A549 (cell line): Measurements from ENCODE around the gene RNU2-63P.
"Not testable (repeated sequence)": the region's sequence is repeated elsewhere in the genome, so short reads cannot be mapped to it uniquely, and the experiment has no call there.

Experiments
- CTCF ChIP-seq: fragments of >200 bp; sonication (Bioruptor Twin); formaldehyde crosslinking; IDR thresholded peaks from 3 replicates; pipeline ENCODE4 v1.5.1; 2016
- EP300 ChIP-seq, 2 experiments: fragments of >200 bp; sonication (Bioruptor Twin); formaldehyde crosslinking; IDR thresholded peaks; 2 replicates in 1 of 2; 3 replicates in 1 of 2; pipeline ENCODE4 v1.6.1; 2016 to 2017
- HDAC2 ChIP-seq: fragments of 200-600 bp; sonication (generic); IDR thresholded peaks from 2 replicates; pipeline ENCODE4 v1.6.1; 2016
- KDM1A ChIP-seq: fragments of 200-600 bp; sonication (generic); IDR thresholded peaks from 2 replicates; pipeline ENCODE4 v1.6.1; 2016; ENCODE audit warnings: low read depth, mild to moderate bottlenecking
- MAFK ChIP-seq: fragments of 450-650 bp; IDR thresholded peaks from 2 replicates; pipeline ENCODE4 v1.6.1; 2014; ENCODE audit not compliant: partially characterized antibody
- MAX ChIP-seq: IDR thresholded peaks from 2 replicates; pipeline ENCODE4 v1.6.1; 2012
- MAZ ChIP-seq: fragments of 150-350 bp; IDR thresholded peaks from 2 replicates; pipeline ENCODE4 v1.6.1; 2014; ENCODE audit warnings: antibody characterized with exemption, low read depth, low read length, borderline replicate concordance
- MYC ChIP-seq: IDR thresholded peaks from 2 replicates; pipeline ENCODE4 v1.6.1; 2012; ENCODE audit warnings: mild to moderate bottlenecking, inconsistent platforms, low read length, improper control_type of control experiment, borderline replicate concordance
- NR3C1 ChIP-seq: fragments of >200 bp; sonication (Bioruptor Twin); formaldehyde crosslinking; IDR thresholded peaks from 3 replicates; pipeline ENCODE4 v1.6.1; 2017
- POLR2A ChIP-seq: IDR thresholded peaks from 2 replicates; pipeline ENCODE4 v1.6.1; 2012; ENCODE audit warnings: mild to moderate bottlenecking, low read length

GRCh38 chr2:88045561-88045960, 29.2 kb upstream of the RNU2-63P start:
- not testable (repeated sequence) for TF ChIP-seq MAFK; EP300 (IDR thresholded peaks at IDR 0.05); CTCF; MAX; KDM1A; MYC; POLR2A; NR3C1; HDAC2; MAZ
